ENCODE results near the gene MOCOS. TPM values are rescaled to one million over a fixed set of nuclear protein-coding genes. Genes with fewer than 3 reads are reported as not detected.
A peak's percentile ranks its signal among the peaks of the same experiment; 100 is the strongest.

The MOCOS gene
- total RNA-seq, 4 donors from 2014 or later, result 1.1 to 6.2 (median 4.1) TPM

GRCh38 chr18:36281936-36282335 lies 94.6 kb downstream of the MOCOS start:
- H3K4me3 ChIP-seq (ENCODE audit: low read depth, poor library complexity, severe bottlenecking), result no peak overlapping the region
- 27 to 49% methylated on average over 3 of the region's 3 CpGs for WGBS, 2 donors
- no peak for TF ChIP-seq CTCF (IDR thresholded peaks at IDR 0.05)
- TF ChIP-seq POLR2A (IDR thresholded peaks at IDR 0.05), result no peak
- DNase-seq (ENCODE audit: low spot score in 2 of 2), result peak in 1 of 2 donors; percentile 18
- intact Hi-C loops (cut with DNase I; ENCODE audit: low total_unique reads), result loop anchor here (5.0 to 10.0 kb wide), 3 partner anchors 185 to 527 kb away; no protein-coding TSS in a partner anchor

- no peak overlapping the region for H3K4me3 ChIP-seq (ENCODE audit: low read depth, poor library complexity, severe bottlenecking)
- no peak for TF ChIP-seq CTCF (IDR thresholded peaks at IDR 0.05)
- no peak for TF ChIP-seq POLR2A (IDR thresholded peaks at IDR 0.05)
- peak in 1 of 2 donors; percentile 69 for DNase-seq (ENCODE audit: low spot score in 2 of 2)
- intact Hi-C loops (cut with DNase I; ENCODE audit: low total_unique reads), result loop anchor here (5.0 to 10.0 kb wide), 3 partner anchors 186 to 529 kb away; no protein-coding TSS in a partner anchor
- WGBS, 2 donors, result 74 to 86% methylated on average over 6 of the region's 6 CpGs
Measured at GRCh38 chr18:36283448-36283847, 96.2 kb downstream of the MOCOS start.

GRCh38 chr18:36284268-36284667 lies 97.0 kb downstream of the MOCOS start:
- TF ChIP-seq POLR2A (IDR thresholded peaks at IDR 0.05), result no peak
- TF ChIP-seq CTCF (IDR thresholded peaks at IDR 0.05), result no peak
- DNase-seq (ENCODE audit: low spot score in 2 of 2), result peak in 1 of 2 donors; percentile 53
- H3K4me3 ChIP-seq (ENCODE audit: low read depth, poor library complexity, severe bottlenecking), result no peak overlapping the region
- intact Hi-C loops (cut with DNase I; ENCODE audit: low total_unique reads), result loop anchor here (5.0 to 10.0 kb wide), 3 partner anchors 187 to 529 kb away; no protein-coding TSS in a partner anchor
- WGBS, 2 donors, result 55 to 65% methylated on average over 4 of the region's 4 CpGs

GRCh38 chr18:36284671-36285295 lies 97.5 kb downstream of the MOCOS start:
- intact Hi-C loops (cut with DNase I; ENCODE audit: low total_unique reads), result loop anchor here (5.0 to 10.0 kb wide), 3 partner anchors 187 to 530 kb away; no protein-coding TSS in a partner anchor
- H3K4me3 ChIP-seq (ENCODE audit: low read depth, poor library complexity, severe bottlenecking), result no peak overlapping the region
- peak in 1 of 2 donors; percentile 60 for DNase-seq (ENCODE audit: low spot score in 2 of 2)
- 29 to 33% methylated on average over 6 of the region's 6 CpGs for WGBS, 2 donors
- TF ChIP-seq POLR2A (IDR thresholded peaks at IDR 0.05), result no peak
- no peak for TF ChIP-seq CTCF (IDR thresholded peaks at IDR 0.05)

- intact Hi-C loops (cut with DNase I; ENCODE audit: low total_unique reads), result loop anchor here (10.0 kb wide), 2 partner anchors 273 to 533 kb away; no protein-coding TSS in a partner anchor
- H3K4me3 ChIP-seq (ENCODE audit: low read depth, poor library complexity, severe bottlenecking), result no peak overlapping the region
- WGBS, 2 donors, result 85 to 89% methylated on average over 2 of the region's 2 CpGs
- no peak for TF ChIP-seq CTCF (IDR thresholded peaks at IDR 0.05)
- peak in 1 of 2 donors; percentile 57 for DNase-seq (ENCODE audit: low spot score in 2 of 2)
Measured at GRCh38 chr18:36287653-36288052, 100.4 kb downstream of the MOCOS start.
